GM21390 (cell line): Measurements from ENCODE around the gene YIPF1.

Source experiments
- ATAC-seq: cut with Tn5 transposase; IDR thresholded peaks from one replicate; pipeline ENCODE4 v1.9.1; 2021; ENCODE audit not compliant: unreplicated experiment

The YIPF1 gene

DNA sequence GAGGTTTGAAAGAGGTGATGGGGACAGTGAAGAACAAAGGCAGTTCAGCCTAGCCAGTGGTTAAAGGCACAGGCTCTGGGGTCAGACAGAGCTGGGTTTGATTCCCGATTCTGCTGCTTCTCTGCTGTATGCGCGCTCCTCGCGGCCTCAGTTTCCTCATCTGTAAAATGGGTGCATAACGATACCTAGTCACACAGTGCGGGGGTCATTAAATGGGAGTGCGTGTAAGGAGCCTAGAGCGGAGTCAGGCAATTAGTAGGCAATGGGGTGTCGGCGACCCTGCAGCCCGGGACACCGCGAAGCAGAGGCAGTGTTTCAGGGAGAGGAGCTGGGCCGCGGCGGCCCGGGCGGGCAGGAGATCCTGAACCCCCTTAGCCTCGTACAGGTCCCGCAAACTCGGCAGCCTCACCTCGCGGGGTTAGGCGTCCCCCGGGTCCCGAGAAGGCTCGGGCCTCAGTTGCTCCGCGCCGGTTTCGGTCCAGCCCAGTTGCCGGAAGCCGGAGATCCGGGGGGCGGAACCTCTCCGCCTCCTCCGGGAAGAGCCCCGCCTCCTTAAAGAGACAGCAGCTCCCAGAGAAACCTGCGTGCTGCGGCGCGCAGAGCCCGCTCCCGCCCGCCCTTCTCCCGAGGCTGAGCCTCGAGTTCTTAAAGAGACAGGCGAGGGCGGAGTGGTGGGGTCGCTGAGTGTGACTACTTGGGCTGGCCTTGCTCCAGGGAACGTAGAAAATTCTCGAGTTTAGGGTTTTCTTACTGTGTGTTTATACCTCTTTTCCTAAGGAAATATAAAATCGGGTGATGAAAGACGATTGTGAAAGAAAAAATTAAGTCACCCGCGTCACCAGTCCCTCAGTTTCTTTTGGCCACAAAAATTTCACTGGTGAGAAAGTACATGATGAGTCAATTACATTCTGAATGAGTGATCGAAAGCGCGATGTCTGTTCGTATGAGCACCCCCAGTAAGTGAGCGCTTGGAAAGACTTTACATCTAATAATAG, at the start of gene YIPF1:
YIPF1 (minus strand) TSS at position 494 of the 995 bp plus-strand sequence. CDS start 860 bp downstream, outside the sequence.
- ATAC-seq = peak; percentile 93

DNA sequence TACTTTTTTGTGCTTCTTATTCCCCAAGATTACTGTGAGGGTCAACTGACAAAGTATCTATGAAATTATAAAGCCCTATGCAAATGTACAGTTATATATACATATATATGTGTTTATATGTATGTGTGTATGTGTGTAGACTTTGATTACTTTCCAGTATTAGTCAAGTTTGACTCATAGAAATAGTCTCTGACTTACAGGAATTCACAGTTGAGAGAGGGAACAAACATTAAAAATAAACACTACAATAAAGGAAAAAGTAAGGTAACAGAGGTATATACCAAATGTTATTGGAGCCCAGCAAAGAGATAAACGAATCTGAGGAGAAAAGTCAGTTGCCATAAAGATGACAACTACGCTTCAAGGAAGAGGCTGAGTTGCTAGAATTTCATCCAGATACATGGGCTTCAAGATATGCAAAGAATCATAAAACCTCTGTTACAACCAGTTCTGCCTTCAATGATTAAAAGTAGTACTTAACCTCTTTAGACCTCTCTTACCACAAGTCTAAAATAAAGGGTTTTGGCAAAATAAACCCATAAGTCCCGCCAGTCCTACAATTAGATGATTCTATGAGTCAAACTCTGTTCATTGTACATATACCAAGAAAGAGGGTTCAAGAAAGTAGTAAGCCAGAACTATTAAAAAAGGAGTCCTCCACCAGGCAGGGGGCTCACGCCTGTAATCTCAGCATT, 48.7 kb upstream of the YIPF1 start:
- ATAC-seq = no peak

DNA sequence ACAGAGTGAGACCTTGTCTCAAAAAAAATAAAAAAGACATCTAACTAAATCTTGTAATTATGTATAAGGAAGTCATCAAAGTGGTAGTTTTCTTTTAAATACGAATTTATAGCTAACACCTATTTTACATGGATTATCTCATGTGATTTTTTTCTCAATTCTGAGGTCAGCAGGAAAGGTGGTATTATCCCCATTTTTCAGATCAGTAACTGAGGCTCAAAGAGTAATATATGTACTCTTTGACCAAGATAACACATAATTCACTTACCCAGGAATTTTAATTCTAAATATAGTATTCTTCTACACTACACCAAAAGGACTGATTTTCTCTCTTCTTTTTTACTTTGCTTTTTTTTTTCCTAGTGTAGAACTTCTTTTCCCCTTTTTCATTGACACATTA, 46.8 kb upstream of the YIPF1 start:
- ATAC-seq = no peak

DNA sequence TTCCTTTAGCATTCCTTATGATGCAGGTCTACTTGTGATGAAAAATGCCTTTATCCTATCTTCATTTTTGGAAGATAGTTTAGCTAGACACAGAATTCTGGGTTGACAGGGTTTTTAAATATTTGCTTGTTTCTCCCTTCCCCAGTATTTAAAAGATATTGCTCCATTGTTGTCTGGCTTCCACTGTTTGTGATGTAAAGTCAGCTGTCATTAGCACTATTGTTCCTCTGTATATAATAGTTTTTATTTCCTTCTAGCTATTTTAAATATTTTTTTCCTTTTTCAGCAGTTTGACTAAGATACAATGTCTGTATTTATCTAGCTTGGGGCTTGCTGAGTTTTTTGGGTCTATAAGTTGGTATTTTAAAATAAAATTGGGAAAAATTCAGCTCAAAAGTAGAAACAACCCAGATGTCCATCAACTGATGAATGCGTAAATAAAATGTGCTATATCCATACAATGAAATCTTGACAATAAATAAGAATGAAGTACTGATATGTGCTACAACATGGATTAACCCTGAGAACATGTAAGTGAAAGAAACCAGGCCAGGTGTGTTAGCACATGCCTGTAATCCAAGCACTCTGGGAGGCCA, 44.7 kb upstream of the YIPF1 start:
- ATAC-seq = no peak

DNA sequence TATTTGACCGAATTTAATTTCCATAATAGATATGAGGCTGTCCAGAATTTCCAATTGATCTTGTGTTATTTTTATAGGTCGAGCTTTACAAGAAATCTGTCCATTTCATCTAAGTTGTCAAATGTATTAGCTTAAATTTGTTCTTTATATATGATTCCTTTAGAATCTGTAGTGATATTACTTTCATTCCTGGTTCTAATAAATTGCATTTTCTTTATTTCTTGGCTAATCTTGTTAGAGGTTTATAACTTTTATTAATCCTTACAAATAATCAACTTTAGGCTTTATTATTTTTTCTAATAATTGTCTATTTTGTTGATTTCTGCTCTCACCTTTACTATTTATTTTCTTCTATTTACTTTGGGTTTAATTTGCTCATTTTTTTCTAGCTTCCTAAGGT, 41.9 kb upstream of the YIPF1 start:
- ATAC-seq = no peak

DNA sequence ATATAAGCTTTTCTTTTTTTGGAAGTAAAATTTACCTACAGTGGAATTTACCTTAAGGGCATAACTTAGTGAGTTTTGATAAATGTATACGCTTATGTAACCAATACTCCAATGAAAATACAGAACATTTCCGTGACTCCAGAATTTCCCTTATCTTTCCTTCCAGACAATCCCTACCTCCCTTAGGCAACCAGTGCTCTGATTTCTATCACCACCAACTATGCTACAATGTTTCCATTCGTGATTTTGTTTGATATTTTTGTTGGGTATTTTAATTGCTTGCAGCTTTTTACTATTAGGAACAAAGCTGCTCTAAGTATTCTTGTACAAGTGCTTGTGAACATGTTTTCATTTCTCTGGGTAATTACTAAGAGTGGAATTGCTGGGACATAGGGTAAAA, 41.3 kb upstream of the YIPF1 start:
- ATAC-seq = no peak

DNA sequence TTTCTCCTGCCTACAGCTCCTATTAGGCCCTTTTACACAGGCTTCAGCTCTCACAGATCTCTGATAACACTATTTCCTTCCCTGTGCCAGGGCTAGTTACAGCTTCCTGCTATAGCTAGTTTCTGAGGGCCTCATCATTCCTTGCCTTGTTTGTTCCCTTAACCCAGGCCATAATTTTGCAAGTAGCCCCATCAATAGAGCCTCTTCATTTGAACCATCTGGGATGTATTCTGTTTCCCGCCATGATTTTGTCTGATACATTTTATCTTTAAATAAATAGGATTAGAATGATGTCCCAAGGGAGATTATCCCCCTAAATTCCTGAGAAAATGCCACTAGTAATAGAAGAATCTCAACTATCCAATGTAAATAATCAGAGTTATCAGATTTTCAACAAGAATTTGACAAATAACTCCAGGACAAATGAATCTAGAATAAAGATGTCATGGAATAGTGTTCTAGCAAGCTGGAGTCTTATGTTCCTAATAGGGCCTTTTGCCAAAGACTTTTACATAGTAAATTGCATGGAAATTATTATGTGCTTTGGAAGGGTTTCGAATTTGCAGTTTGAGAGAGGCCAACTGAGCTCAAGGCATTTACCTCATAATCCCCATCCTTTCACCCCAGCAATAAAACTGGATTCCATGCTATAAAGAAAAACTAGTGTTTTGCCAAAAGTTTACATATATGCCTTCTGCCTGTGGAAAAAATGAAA, 39.8 kb upstream of the YIPF1 start:
- ATAC-seq = no peak

DNA sequence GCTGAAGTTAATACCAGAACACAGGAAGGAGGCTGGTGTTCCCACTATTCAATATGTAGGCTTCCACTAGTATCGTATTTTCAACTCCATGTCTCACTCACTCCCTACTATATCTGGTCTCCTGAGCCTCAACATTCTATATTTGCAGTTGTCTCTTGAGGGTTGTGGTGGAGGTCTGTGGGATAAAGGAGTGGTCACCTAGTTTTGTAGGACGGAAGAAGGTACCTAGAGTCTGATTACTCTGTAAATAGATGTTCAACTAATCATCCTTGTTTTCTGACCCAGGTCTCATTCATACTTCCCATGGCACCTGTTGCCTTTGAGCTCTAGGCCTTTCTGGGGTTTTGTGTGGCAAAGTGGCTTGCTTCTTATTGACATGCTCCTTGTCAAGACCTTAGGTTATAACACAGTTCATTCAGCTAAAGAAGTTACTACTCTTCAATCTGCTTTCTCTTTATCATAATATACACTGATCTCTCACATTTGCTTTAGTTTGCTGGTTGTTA, 37.8 kb upstream of the YIPF1 start:
- no peak for ATAC-seq

DNA sequence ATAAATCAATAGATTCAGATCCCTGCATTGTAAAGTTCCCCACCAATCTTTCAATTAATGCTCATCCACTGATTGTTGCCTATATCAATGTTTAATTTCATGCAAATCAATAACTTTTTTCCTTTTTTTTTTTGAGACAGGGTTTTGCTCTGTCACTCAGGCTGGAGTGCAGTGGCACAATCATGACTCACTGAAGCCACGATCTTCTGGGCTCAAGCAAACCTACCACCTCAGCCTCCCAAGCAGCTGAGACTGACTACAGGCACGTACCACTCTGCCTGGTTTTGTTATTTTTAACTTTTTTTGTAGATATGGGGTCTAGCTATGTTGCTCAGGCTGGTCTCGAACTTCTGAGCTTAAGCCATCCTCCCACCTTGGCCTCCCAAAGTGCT, 30.1 kb upstream of the YIPF1 start:
- ATAC-seq = no peak

DNA sequence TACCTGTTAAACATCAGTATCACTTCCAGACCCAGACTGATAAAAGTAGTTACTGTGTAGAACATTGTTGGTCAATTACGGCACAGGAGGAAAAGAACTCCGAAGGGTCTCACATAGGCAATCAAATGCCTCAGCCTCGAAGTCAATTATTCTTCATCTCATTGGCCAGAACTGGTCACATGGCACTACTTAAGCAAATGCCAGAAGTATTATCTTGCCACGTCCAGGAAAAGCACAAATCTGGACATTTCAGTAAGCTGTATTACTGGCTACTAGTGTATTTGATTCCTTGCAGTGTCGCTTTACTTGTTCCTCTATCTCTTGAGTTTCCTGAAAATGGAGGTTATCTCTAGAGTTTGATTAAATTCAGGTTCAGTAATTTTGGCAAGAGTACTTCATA, 28.7 kb upstream of the YIPF1 start:
- ATAC-seq = no peak

DNA sequence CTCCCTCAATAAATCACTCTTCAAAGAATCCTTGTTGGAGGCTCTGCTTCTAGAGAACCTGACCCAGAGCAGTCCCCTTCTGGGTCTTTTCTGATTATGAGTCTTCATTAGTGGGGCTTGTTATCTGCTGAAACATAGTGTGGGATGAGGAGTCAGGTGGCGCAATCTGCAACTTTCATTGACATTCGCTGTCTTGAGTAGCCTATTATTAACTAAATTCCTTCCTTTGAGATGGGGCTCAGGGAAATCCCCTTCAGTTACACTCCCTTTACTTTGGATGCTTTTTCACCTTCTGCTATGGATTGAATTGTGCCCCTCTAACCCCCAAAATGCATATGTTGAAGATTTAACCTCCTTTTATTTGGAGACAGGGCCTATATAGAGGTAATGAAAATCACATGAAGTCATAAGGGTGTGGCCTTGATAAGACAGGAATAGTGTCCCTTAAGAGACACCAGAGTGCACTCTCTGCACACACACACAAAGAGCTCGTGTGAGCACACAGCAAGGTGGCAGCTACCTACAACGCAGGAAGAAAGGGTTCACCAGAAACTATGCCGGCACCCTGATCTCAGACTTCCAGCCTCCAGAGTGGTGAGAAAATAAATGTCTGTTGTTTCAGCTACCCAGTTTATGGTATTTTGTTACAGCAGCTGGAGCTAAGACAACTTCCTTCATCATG, 23.9 kb upstream of the YIPF1 start:
- ATAC-seq = no peak

DNA sequence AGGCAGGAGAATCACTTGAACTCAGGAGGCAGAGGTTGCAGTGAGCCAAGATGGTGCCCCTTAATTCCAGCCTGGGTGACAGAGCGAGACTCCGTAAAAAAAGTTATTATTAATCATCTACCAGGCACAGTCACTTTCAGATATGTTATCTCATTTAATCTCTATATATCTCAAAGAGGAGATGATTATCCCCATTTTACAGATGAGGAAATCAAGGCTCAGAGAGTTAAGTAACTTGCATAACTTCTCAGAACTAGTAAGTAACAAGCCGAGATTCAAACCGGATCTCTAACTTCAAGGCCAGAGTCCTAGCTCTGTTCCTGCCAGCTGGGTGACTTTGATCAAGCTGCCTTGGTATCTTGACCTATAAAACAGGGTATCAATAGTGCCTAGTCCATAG, 21.8 kb upstream of the YIPF1 start:
- no peak for ATAC-seq

DNA sequence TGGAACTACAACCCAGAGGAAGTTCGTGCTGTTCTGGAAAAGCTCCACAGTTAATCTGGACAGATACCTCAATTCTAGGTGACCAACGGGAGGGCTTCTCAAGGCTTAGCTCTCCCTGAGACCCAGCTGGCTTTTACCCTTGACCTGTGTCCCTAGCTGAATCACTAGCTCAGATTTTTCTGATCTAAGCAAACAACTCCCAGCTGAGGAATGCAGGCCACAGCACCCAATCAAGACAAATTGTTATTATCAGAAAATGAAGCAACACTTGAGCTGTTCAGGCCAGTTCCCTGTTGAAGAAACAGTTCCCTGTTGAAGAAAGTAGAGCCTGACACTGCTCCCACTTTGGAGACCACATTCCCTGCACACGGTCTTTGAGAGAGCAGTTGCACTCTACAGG, 20.3 kb upstream of the YIPF1 start:
- no peak for ATAC-seq

DNA sequence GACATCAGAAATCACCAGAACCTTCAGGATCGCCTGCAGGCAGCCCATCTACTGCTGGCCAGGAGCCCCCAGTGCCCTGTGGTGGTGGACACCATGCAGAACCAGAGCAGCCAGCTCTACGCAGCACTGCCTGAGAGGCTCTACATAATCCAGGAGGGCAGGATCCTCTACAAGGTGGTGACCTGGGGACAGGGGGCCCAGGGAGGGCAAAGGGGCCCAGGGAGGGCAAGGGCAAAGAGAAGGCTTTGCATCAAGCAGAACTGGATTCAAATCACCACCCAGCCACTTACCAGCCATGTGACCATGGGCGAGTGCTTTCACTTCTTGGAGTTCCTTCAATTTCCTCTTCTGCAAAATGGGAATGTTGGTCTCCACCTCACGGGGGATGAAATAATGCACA, 16.5 kb upstream of the YIPF1 start:
- ATAC-seq = no peak

DNA sequence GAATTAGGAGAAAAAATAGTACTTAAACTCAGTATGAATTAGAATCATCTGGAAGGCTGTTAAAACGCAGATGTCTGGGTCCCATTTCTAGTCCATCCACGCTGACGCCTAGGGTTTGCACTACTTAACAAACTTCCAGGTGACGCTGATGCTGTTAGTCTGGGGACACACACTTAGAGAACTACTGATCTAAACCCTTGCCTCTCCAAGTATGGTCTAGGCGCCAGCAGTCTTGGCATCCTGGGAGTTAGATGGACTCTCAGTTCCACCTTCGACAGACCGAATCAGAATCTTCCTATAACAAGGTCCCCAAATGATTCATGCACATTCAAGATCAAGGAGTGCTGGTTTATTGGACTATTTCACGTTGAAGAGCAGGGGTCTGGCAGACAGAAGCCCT, 15.9 kb upstream of the YIPF1 start:
- ATAC-seq = no peak

DNA sequence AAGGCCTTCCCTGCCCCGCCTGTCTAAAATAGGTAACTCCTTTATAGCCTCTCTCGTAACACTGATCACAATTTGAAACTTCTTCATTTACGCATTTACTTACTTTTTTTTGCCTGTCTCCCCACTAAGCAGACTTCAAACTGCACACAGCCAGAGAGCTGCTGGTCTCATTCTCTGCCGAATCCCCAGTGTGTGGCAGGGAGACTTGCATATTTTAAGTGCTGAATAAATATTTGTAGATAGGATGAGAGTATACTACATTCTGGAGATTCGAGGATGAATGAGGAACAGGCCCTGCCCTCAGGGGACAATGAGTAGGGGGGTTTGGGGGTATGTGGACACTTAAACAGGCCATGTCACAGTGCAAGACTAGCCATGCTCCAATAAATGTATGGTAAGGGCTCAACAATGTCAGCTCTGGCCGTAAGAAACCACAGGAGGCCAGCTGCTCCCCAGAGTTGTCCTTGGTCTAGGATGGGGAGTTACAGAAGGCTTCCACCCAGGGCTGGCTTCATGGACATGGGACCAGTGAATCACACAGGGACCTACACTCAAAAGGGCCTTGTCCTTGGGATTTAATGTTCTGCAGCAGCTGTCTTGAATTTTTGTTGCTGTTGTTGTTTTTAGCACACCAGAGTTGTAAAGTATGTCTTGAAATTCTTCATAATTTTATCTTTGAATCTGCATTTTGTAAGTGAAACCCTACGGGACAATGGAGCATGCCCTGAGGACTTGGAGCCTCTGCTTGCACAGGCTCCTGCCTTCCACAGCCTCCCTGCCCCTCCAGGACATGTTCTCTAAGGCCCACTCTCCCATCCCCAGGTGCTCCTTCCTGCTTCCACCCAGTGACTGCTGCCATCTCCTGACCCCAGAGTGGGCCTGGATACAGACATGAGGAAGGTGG, 12.9 kb upstream of the YIPF1 start:
- ATAC-seq = no peak

DNA sequence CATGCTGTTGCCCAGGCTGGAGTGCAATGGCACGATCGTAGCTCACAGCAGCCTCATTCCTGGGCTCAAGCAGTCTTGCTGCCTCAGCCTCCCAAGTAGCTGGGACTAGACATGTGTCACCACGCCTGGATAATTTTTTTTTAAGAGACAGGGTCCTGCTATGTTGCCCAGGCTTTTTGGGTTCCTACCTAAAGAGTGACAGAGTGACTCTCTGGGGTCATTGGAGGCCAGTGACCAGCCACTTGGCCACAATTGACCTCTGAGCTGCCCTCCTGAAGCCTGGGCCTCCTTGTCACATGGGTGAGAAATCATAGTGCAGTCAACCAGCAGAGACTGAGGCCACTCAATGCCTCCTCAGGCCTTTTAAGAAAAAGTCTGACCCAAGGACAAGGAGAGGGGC, 10.1 kb upstream of the YIPF1 start:
- ATAC-seq = no peak

DNA sequence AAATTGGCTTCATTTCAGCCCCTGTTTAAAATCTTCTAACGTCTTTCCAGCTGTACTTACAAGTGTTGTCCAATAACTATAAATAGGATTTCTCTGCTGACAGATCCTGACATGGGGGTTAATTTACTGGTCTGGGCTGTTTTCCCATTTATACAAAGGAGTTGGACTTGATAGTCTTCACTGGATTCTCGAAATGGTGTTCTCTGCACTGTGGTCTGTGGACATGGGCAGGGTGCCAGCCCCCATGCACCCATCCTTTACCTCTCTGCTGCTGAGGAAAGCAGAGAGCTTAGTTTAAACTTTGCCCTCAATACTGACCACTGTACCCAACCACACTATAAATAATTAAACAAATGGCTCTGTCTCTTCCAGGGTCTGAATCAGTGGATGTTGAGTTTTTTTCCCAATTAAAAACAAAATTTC, 9.6 kb upstream of the YIPF1 start:
- ATAC-seq = no peak

DNA sequence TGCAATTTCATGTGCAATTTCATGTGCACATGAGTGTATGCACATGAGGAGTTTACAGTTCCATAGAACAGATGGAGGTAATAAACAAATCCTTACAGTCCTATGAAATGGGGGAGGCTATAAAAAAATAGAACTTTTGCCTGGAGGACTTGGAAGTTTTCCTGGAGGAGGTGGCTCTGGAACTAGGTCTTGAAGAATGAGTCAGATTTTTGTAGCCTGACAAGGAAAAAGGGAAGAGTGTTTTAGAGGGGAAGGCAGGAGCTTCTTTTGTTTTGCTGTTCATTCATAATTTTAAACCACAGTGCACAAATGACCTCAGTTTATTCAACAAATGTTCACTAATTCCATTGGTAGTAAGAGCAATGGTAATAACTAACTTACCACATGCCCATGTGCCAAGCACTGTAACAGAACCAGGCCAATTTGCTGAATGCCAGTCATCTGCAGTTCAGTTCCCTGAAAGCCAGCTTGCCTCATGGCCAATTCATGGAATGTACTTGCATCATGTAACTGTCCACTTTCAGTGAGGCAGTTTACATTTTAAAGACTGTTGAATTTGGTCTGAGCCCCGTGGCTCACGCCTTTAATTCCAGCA, 7.1 kb upstream of the YIPF1 start:
- ATAC-seq = no peak
